HepG2 (cell line): ENCODE measurements around the gene NPBWR2. TPM values are rescaled to one million over a fixed set of nuclear protein-coding genes. Genes with fewer than 3 reads are reported as not detected.

Source experiments
- AGO2 ChIP-seq: fragments of 200-400 bp; formaldehyde crosslinking; optimal IDR thresholded peaks from 2 replicates; pipeline ENCODE3; 2017; ENCODE audit warnings: mild to moderate bottlenecking, low read depth, low read length, moderate library complexity
- AHR ChIP-seq: IDR thresholded peaks from 2 replicates; pipeline ENCODE4 v1.6.1; 2018; ENCODE audit warnings: missing genetic modification reagents, missing compliant biosample characterization
- CCDC6 ChIP-seq: sonication (generic); formaldehyde crosslinking; IDR thresholded peaks from 2 replicates; pipeline ENCODE4 v1.8.1; 2022; ENCODE audit warnings: mild to moderate bottlenecking, missing genetic modification reagents, moderate library complexity
- IKZF4 ChIP-seq: sonication (generic); formaldehyde crosslinking; IDR thresholded peaks from 2 replicates; pipeline ENCODE4 v1.5.1; 2020; ENCODE audit warnings: borderline replicate concordance, mild to moderate bottlenecking, low read depth, missing genetic modification reagents; ENCODE audit errors: not compliant biosample characterization
- MEIS1 ChIP-seq: sonication (generic); formaldehyde crosslinking; IDR thresholded peaks from 2 replicates; pipeline ENCODE4 v1.9.0; 2021; ENCODE audit warnings: mild to moderate bottlenecking, missing genetic modification reagents, moderate library complexity, borderline replicate concordance
- NCOA2 ChIP-seq: sonication (generic); formaldehyde crosslinking; IDR thresholded peaks from 2 replicates; pipeline ENCODE4 v1.8.0; 2022; ENCODE audit warnings: inconsistent platforms
- RBM22 ChIP-seq: fragments of 200-400 bp; formaldehyde crosslinking; optimal IDR thresholded peaks from 2 replicates; pipeline ENCODE3; 2017; ENCODE audit warnings: mild to moderate bottlenecking, low read length, moderate library complexity
- SPEN ChIP-seq: sonication (generic); formaldehyde crosslinking; IDR thresholded peaks from 2 replicates; pipeline ENCODE4 v1.5.1; 2020; ENCODE audit warnings: low read depth, mild to moderate bottlenecking, missing genetic modification reagents
- TEAD2 ChIP-seq: sonication (generic); formaldehyde crosslinking; IDR thresholded peaks from 2 replicates; pipeline ENCODE4 v1.9.0; 2021; ENCODE audit warnings: missing genetic modification reagents
- YY1 ChIP-seq: IDR thresholded peaks from 2 replicates; pipeline ENCODE4 v1.6.1; 2011; ENCODE audit warnings: low read length, low read depth, moderate library complexity, mild to moderate bottlenecking; ENCODE audit not compliant: insufficient read depth, insufficient replicate concordance
- ZNF446 ChIP-seq: sonication (generic); formaldehyde crosslinking; IDR thresholded peaks from 2 replicates; pipeline ENCODE4 v1.5.0; 2020; ENCODE audit warnings: mild to moderate bottlenecking, missing genetic modification reagents
- ZNF543 ChIP-seq: sonication (generic); formaldehyde crosslinking; IDR thresholded peaks from 2 replicates; pipeline ENCODE4 v1.4.0; 2020; ENCODE audit warnings: mild to moderate bottlenecking, missing genetic modification reagents
- ZNF75D ChIP-seq: sonication (generic); formaldehyde crosslinking; IDR thresholded peaks from 2 replicates; pipeline ENCODE4 v1.8.1; 2023; ENCODE audit warnings: missing genetic modification reagents, mild to moderate bottlenecking, borderline replicate concordance
- polyA plus RNA-seq, 8 experiments: library from polyadenylated mRNA; depleted of rRNA in 3 of 8; stranded (reverse) in 7 of 8; unstranded in 1 of 8; fragments of >200 nt; fragmentation: Illumina TruSeq in 4 of 8; extraction: Trizol in 4 of 8; gene quantifications; 2 replicates each; pipeline versions ENCODE4 v1.2.1 to v1.2.3, GENCODE V29; 2011 to 2016; ENCODE audit warnings: low read depth in 4 of 8, missing spikeins in 1 of 8, mixed read lengths in 1 of 8; ENCODE audit not compliant: insufficient read depth in 1 of 8
- total RNA-seq, 5 experiments: library from RNA; depleted of rRNA; stranded (reverse); fragments of >200 nt; fragmentation: Illumina TruSeq; extraction: Trizol; gene quantifications; 2 replicates each; pipeline ENCODE4 v1.2.3, GENCODE V29; 2016; ENCODE audit warnings: low read depth in 1 of 5
- TF ChIP-seq, protein P1 (sequence below): sonication (generic); formaldehyde crosslinking; IDR thresholded peaks from 2 replicates; pipeline ENCODE4 v1.8.1; 2023; ENCODE audit warnings: mild to moderate bottlenecking, missing genetic modification reagents
- TF ChIP-seq, protein P2 (sequence below): sonication (generic); formaldehyde crosslinking; IDR thresholded peaks from 2 replicates; pipeline ENCODE4 v1.4.0; 2020; ENCODE audit warnings: mild to moderate bottlenecking, missing genetic modification reagents
- TF ChIP-seq, protein P3 (sequence below): sonication (generic); formaldehyde crosslinking; IDR thresholded peaks from 2 replicates; pipeline ENCODE4 v1.4.0; 2020; ENCODE audit warnings: mild to moderate bottlenecking, missing genetic modification reagents, borderline replicate concordance

Gene NPBWR2
- total and polyA plus RNA-seq, 2 of the 13 experiments (the other 11 are each of a cell fraction or from before 2014, with no cell fraction given) = not detected

DNA sequence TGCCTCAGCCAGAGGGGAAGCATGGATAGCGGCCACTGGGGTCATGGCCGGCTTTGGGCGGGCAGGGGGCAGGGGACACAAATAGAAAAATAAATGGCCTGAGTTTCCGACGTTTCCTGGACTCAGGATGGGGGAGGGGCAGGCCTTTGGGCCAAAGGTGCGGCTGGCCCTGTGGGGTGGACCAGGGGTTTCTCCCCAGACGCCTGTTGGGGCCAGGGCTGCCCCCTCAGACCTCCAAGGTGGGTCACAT lies 50.8 kb downstream of the NPBWR2 start (continued):
- TF ChIP-seq CCDC6 (CRISPR knock-in tag) (no peak), ZNF446 (CRISPR knock-in tag) (no peak), MEIS1 (no peak; the same call in 1 of the 2 replicates), AHR (no peak), ZNF543 (CRISPR knock-in tag) (no peak), RBM22 (no peak), ZNF75D (CRISPR knock-in tag) (no peak), SPEN (CRISPR knock-in tag) (no peak), IKZF4 (CRISPR knock-in tag) (no peak), AGO2 (no peak), YY1 (peak; percentile 77), NCOA2 (peak; percentile 39; the same call in 1 of the 2 replicates), TEAD2 (CRISPR knock-in tag) (no peak)
- TF ChIP-seq, protein P1, sequence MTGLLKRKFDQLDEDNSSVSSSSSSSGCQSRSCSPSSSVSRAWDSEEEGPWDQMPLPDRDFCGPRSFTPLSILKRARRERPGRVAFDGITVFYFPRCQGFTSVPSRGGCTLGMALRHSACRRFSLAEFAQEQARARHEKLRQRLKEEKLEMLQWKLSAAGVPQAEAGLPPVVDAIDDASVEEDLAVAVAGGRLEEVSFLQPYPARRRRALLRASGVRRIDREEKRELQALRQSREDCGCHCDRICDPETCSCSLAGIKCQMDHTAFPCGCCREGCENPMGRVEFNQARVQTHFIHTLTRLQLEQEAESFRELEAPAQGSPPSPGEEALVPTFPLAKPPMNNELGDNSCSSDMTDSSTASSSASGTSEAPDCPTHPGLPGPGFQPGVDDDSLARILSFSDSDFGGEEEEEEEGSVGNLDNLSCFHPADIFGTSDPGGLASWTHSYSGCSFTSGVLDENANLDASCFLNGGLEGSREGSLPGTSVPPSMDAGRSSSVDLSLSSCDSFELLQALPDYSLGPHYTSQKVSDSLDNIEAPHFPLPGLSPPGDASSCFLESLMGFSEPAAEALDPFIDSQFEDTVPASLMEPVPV (CRISPR knock-in tag) = no peak; the same call in 1 of the 2 replicates
- TF ChIP-seq, protein P2, sequence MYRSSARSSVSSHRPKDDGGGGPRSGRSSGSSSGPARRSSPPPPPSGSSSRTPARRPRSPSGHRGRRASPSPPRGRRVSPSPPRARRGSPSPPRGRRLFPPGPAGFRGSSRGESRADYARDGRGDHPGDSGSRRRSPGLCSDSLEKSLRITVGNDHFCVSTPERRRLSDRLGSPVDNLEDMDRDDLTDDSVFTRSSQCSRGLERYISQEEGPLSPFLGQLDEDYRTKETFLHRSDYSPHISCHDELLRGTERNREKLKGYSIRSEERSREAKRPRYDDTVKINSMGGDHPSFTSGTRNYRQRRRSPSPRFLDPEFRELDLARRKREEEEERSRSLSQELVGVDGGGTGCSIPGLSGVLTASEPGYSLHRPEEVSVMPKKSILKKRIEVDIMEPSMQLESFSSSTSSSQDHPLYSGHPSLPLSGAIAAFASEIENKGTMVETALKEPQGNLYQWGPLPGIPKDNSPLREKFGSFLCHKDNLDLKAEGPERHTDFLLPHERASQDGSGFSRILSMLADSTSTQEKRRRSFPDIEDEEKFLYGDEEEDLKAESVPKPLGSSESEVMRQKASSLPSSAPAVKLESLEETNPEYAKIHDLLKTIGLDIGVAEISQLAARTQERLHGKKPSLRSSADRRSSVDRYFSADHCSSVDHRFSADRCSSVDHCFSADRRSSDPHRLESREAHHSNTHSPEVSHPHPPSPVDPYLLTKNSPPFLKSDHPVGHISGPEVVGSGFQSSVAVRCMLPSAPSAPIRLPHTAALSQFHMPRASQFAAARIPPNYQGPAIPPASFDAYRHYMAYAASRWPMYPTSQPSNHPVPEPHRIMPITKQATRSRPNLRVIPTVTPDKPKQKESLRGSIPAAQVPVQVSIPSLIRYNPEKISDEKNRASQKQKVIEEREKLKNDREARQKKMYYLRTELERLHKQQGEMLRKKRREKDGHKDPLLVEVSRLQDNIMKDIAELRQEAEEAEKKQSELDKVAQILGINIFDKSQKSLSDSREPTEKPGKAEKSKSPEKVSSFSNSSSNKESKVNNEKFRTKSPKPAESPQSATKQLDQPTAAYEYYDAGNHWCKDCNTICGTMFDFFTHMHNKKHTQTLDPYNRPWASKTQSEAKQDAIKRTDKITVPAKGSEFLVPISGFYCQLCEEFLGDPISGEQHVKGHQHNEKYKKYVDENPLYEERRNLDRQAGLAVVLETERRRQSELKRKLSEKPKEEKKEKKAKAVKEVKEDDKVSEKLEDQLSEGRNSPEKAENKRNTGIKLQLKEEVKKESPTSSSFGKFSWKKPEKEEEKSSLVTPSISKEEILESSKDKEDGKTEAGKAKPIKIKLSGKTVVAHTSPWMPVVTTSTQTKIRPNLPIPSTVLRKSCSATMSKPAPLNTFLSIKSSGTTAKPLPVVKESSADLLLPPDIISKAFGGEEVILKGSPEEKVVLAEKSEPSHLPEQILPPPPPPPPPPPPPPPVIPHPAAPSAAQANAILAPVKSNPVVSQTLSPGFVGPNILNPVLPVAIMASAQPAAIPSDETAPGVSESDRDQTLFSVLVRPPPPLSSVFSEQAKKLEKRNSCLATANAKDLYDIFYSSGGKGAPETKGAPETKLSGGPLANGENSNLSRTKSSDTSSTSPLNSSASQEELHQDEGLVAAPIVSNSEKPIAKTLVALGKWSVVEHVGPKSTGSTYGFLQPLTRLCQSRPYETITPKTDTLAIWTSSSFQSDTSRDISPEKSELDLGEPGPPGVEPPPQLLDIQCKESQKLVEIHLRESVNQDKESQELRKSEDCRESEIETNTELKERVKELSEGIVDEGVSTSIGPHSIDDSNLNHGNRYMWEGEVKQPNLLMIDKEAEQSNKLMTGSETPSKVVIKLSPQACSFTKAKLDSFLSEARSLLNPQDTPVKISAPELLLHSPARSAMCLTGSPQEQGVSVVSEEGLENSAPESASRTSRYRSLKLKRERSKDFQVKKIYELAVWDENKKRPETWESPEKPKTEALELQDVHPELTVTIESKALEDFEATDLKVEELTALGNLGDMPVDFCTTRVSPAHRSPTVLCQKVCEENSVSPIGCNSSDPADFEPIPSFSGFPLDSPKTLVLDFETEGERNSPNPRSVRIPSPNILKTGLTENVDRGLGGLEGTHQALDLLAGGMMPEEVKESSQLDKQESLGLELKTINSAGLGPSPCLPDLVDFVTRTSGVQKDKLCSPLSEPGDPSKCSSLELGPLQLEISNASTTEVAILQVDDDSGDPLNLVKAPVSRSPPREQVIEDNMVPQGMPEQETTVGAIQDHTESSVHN (CRISPR knock-in tag) = no peak
- TF ChIP-seq, protein P3, sequence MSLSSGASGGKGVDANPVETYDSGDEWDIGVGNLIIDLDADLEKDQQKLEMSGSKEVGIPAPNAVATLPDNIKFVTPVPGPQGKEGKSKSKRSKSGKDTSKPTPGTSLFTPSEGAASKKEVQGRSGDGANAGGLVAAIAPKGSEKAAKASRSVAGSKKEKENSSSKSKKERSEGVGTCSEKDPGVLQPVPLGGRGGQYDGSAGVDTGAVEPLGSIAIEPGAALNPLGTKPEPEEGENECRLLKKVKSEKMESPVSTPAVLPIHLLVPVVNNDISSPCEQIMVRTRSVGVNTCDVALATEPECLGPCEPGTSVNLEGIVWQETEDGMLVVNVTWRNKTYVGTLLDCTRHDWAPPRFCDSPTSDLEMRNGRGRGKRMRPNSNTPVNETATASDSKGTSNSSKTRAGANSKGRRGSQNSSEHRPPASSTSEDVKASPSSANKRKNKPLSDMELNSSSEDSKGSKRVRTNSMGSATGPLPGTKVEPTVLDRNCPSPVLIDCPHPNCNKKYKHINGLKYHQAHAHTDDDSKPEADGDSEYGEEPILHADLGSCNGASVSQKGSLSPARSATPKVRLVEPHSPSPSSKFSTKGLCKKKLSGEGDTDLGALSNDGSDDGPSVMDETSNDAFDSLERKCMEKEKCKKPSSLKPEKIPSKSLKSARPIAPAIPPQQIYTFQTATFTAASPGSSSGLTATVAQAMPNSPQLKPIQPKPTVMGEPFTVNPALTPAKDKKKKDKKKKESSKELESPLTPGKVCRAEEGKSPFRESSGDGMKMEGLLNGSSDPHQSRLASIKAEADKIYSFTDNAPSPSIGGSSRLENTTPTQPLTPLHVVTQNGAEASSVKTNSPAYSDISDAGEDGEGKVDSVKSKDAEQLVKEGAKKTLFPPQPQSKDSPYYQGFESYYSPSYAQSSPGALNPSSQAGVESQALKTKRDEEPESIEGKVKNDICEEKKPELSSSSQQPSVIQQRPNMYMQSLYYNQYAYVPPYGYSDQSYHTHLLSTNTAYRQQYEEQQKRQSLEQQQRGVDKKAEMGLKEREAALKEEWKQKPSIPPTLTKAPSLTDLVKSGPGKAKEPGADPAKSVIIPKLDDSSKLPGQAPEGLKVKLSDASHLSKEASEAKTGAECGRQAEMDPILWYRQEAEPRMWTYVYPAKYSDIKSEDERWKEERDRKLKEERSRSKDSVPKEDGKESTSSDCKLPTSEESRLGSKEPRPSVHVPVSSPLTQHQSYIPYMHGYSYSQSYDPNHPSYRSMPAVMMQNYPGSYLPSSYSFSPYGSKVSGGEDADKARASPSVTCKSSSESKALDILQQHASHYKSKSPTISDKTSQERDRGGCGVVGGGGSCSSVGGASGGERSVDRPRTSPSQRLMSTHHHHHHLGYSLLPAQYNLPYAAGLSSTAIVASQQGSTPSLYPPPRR (CRISPR knock-in tag) = no peak; the same call in 1 of the 2 replicates
